Stimulated activated naive CD8-positive, alpha-beta T cell treated with anti-CD3 and anti-CD28 coated beads, Interleukin-15, Interleukin-2, amounts not matched to agents 100 U/mL and 50 U/mL, for 24 hours (primary cell): ENCODE data around the gene FN3KRP.

Experiments used
- ATAC-seq: fragments of 150-1000 bp; cut with Tn5 transposase; one replicate; pipeline ENCODE4 v1.10.0; 2021
- DNase-seq: peaks from one replicate; pipeline ENCODE4 v3.0.0; 2021

The FN3KRP gene

GRCh38 chr17:82716203-82717010, at the start of gene FN3KRP:
Gene FN3KRP, plus strand, starts transcription at chr17:82716706. Its CDS starts 50 bp downstream, at chr17:82716756.
- ATAC-seq (peak; percentile 92), DNase-seq (peak; percentile 89)

- DNase-seq, result no peak
- ATAC-seq, result no peak
These were observed 49.4 kb upstream of the FN3KRP start for GRCh38 chr17:82666931-82667667.

GRCh38 chr17:82667668-82668000, 48.9 kb upstream of the FN3KRP start:
- DNase-seq, result no peak
- no peak for ATAC-seq

GRCh38 chr17:82668024-82668630, 48.4 kb upstream of the FN3KRP start:
- ATAC-seq, result no peak
- DNase-seq, result no peak

GRCh38 chr17:82668631-82669099, 47.8 kb upstream of the FN3KRP start:
- DNase-seq (peak; percentile 54), ATAC-seq (peak; percentile 86)

GRCh38 chr17:82670661-82671450, 45.6 kb upstream of the FN3KRP start:
- DNase-seq, result no peak
- no peak for ATAC-seq

GRCh38 chr17:82674656-82675475, 41.6 kb upstream of the FN3KRP start:
- DNase-seq (no peak), ATAC-seq (no peak)

GRCh38 chr17:82675476-82676245, 40.8 kb upstream of the FN3KRP start:
- no peak for ATAC-seq
- DNase-seq, result no peak

GRCh38 chr17:82677353-82677925, 39.1 kb upstream of the FN3KRP start:
- no peak for DNase-seq
- ATAC-seq, result no peak

- ATAC-seq, result no peak
- DNase-seq, result no peak
These were observed 38.1 kb upstream of the FN3KRP start for GRCh38 chr17:82678265-82678891.

- ATAC-seq (no peak), DNase-seq (no peak)
These were observed 36.7 kb upstream of the FN3KRP start for GRCh38 chr17:82679586-82680465.

GRCh38 chr17:82681547-82681946, 35.0 kb upstream of the FN3KRP start:
- no peak for DNase-seq
- no peak for ATAC-seq

- ATAC-seq (no peak), DNase-seq (no peak)
These were observed 33.0 kb upstream of the FN3KRP start for GRCh38 chr17:82683534-82683933.

- ATAC-seq, result no peak
- DNase-seq, result no peak
These were observed 32.2 kb upstream of the FN3KRP start for GRCh38 chr17:82684228-82684841.

GRCh38 chr17:82685291-82685690, 31.2 kb upstream of the FN3KRP start:
- ATAC-seq (no peak), DNase-seq (no peak)

- DNase-seq, result no peak
- no peak for ATAC-seq
These were observed 29.9 kb upstream of the FN3KRP start for GRCh38 chr17:82686366-82687324.

GRCh38 chr17:82687375-82687861, 29.1 kb upstream of the FN3KRP start:
- DNase-seq (no peak), ATAC-seq (no peak)
